NCI-H446 (cell line): Measurements from ENCODE around the gene RTN3.
A peak's percentile ranks its signal among the peaks of the same experiment; 100 is the strongest.
"Not testable (repeated sequence)": the region's sequence is repeated elsewhere in the genome, so short reads cannot be mapped to it uniquely, and the experiment has no call there.

ENCODE experiments used
- DNase-seq, 2 experiments: peaks; one replicate each; lab custom pipeline; 2025; lab: John Stamatoyannopoulos, UW

The RTN3 gene

GRCh38 chr11:63682066-63683021 lies 1.0 kb downstream of the RTN3 start:
- DNase-seq: peak; percentile 47 to 55

GRCh38 chr11:63683133-63683991 lies 2.1 kb downstream of the RTN3 start:
- no peak for DNase-seq

GRCh38 chr11:63685158-63685721 lies 3.9 kb downstream of the RTN3 start:
- not testable (repeated sequence) for DNase-seq

GRCh38 chr11:63686926-63687325 lies 5.6 kb downstream of the RTN3 start:
- DNase-seq: no peak

GRCh38 chr11:63687845-63688244 lies 6.5 kb downstream of the RTN3 start:
- DNase-seq: no peak

- DNase-seq: no peak
Observed at GRCh38 chr11:63694596-63694995, 13.3 kb downstream of the RTN3 start.

- DNase-seq: peak in 1 of 2 experiments; percentile 36
Observed at GRCh38 chr11:63698976-63699733, 17.9 kb downstream of the RTN3 start.

GRCh38 chr11:63699896-63700295 lies 18.6 kb downstream of the RTN3 start:
- DNase-seq: no peak

GRCh38 chr11:63705526-63705925 lies 24.2 kb downstream of the RTN3 start:
- no peak for DNase-seq

GRCh38 chr11:63708764-63709163 lies 27.5 kb downstream of the RTN3 start:
- DNase-seq: no peak

GRCh38 chr11:63709336-63709884 lies 28.1 kb downstream of the RTN3 start:
- no peak for DNase-seq

- no peak for DNase-seq
Observed at GRCh38 chr11:63710476-63711217, 29.3 kb downstream of the RTN3 start.

GRCh38 chr11:63711838-63712237 lies 30.5 kb downstream of the RTN3 start:
- DNase-seq: no peak

- DNase-seq: no peak
Observed at GRCh38 chr11:63713766-63714165, 32.5 kb downstream of the RTN3 start.

- DNase-seq: no peak
Observed at GRCh38 chr11:63716046-63716445, 34.7 kb downstream of the RTN3 start.

- no peak for DNase-seq
Observed at GRCh38 chr11:63719001-63719400, 37.7 kb downstream of the RTN3 start.

GRCh38 chr11:63719987-63720386 lies 38.7 kb downstream of the RTN3 start:
- DNase-seq: no peak

- DNase-seq: no peak
Observed at GRCh38 chr11:63720611-63721010, 39.3 kb downstream of the RTN3 start.

- DNase-seq: no peak
Observed at GRCh38 chr11:63729326-63729725, 48.0 kb downstream of the RTN3 start.

- no peak for DNase-seq
Observed at GRCh38 chr11:63736864-63737263, 55.6 kb downstream of the RTN3 start.

- no peak for DNase-seq
Observed at GRCh38 chr11:63737718-63738117, 56.4 kb downstream of the RTN3 start.
